ENCODE results near the gene TBKBP1. TPM values are rescaled to one million over a fixed set of nuclear protein-coding genes. Genes with fewer than 3 reads are reported as not detected.
A peak's percentile ranks its signal among the peaks of the same experiment; 100 is the strongest.

TBKBP1 gene
- total and polyA plus RNA-seq, 9 of the 15 experiments (the other 6 are each of a cell fraction or from before 2014, with no cell fraction given) = 0.03 to 15.6 (median 6.8) TPM

DNA sequence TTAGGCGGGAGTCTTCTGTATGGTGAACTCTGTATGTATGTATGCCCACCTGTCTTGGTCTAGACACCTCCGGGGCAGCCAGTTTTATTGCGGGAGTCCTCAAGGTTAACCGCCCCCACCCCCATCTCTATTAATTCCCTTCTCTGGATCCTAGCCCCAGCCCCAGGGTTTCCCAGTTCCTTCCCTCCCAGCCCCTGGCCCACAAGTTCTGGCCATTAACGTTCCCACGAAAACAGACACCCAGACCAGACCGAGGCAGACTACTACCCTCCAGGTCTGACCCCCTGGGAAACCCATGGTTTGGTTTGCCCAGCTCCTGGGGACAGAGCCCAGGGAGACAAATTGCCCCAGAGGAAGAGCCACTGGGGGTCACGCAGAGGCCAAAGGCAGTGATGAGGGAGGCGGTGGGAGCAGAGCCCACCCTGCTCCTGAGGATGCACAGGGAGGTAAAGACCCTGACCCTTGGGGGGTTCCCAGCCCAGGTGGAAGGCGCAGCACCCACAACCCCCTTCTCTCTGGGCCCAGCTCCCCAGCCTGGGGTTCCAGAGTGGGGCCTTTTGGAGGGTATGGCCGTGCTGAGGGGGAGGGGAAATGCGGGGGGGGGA lies 8.5 kb downstream of the TBKBP1 start:
- WGBS (ENCODE audit: insufficient coverage, low coverage, missing lambda C conversion rate) = 63% methylated on average over 9 of the region's 12 CpGs
- POLR2A ChIA-PET = interaction anchor here (0.6 to 1.1 kb wide), 3 partner anchors 14 to 209 kb away, joined by 3 to 6 read pairs (median 5); no protein-coding TSS in a partner anchor
- Histone ChIP-seq H3K9me3 (replicated peaks; ENCODE audit: control insufficient read depth, insufficient read depth, low read depth, low read length) (no peaks in the 10 kb centered on the region), H3K36me3 (ENCODE audit: control insufficient read depth, insufficient read depth, low read length) (peaks cover 9% of the 10 kb centered on the region; the same call in 1 of the 3 replicates), H3K4me1 (replicated peaks in 1 of 2; ENCODE audit: control insufficient read depth in 2 of 2, insufficient read depth in 2 of 2, low read length in 2 of 2) (peaks cover 28 to 54% of the 10 kb centered on the region in 2 experiments), H3K4me2 (ENCODE audit: insufficient read depth, low read length) (no peak overlapping the region), H3K9me1 (ENCODE audit: control insufficient read depth, insufficient read depth, low read length) (peaks cover 7% of the 10 kb centered on the region), H3K27ac (ENCODE audit: extremely low read depth, low read depth, low read length) (no peak overlapping the region), H3K9ac (ENCODE audit: insufficient read depth in 1 of 2, low read depth in 2 of 2, low read length in 2 of 2) (peak overlapping the region in 1 of 2 experiments; percentile 66; a peak in 2 of 4 replicates), H3K79me2 (ENCODE audit: control insufficient read depth, insufficient read depth, low read length) (no peaks in the 10 kb centered on the region), H3K4me3 (no peak overlapping the region), H3K27me3 (ENCODE audit: control insufficient read depth in 2 of 2, insufficient read depth in 2 of 2, low read length in 2 of 2) (no peaks in the 10 kb centered on the region), H2AFZ (ENCODE audit: low read depth, low read length) (no peak overlapping the region), H4K20me1 (replicated peaks; ENCODE audit: control insufficient read depth, insufficient read depth, low read length) (no peaks in the 10 kb centered on the region; the same call in 1 of the 2 replicates)
- DNase-seq (ENCODE audit: extremely low read depth in 1 of 4, low spot score in 3 of 4) (no peak), FAIRE-seq (no peak), ATAC-seq (no peak)
- no TSS peak for BruUV-seq (replicated peaks)
- intact Hi-C loops (cut with micrococcal nuclease) (no loop called here), in situ Hi-C loops (cut with MboI) (no loop called here)
- TF ChIP-seq ZNF655 (CRISPR knock-in tag; IDR thresholded peaks at IDR 0.05) = no peak
- TF ChIP-seq ZNF174 (CRISPR knock-in tag; IDR thresholded peaks at IDR 0.05) = no peak
- TF ChIP-seq JUNB (CRISPR knock-in tag; conservative IDR thresholded peaks at IDR 0.05) = no peak
- TF ChIP-seq GATAD2B (IDR thresholded peaks at IDR 0.05; ENCODE audit: borderline replicate concordance) = no peak
- TF ChIP-seq, protein P1, sequence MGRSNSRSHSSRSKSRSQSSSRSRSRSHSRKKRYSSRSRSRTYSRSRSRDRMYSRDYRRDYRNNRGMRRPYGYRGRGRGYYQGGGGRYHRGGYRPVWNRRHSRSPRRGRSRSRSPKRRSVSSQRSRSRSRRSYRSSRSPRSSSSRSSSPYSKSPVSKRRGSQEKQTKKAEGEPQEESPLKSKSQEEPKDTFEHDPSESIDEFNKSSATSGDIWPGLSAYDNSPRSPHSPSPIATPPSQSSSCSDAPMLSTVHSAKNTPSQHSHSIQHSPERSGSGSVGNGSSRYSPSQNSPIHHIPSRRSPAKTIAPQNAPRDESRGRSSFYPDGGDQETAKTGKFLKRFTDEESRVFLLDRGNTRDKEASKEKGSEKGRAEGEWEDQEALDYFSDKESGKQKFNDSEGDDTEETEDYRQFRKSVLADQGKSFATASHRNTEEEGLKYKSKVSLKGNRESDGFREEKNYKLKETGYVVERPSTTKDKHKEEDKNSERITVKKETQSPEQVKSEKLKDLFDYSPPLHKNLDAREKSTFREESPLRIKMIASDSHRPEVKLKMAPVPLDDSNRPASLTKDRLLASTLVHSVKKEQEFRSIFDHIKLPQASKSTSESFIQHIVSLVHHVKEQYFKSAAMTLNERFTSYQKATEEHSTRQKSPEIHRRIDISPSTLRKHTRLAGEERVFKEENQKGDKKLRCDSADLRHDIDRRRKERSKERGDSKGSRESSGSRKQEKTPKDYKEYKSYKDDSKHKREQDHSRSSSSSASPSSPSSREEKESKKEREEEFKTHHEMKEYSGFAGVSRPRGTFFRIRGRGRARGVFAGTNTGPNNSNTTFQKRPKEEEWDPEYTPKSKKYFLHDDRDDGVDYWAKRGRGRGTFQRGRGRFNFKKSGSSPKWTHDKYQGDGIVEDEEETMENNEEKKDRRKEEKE (IDR thresholded peaks at IDR 0.05; ENCODE audit: borderline replicate concordance in 1 of 2, control insufficient read depth in 1 of 2, low read depth in 2 of 2, low read length in 1 of 2) = no peak
- no peak for TF ChIP-seq FUS (optimal IDR thresholded peaks at IDR 0.05; ENCODE audit: low read depth, low read length)
- CTCF ChIA-PET (ENCODE audit: low intra/inter-chr PET ratio) = no interaction called here
